MCF 10A (cell line): Measurements from ENCODE around the gene ZNG1C. TPM values are rescaled to one million over a fixed set of nuclear protein-coding genes. Genes with fewer than 3 reads are reported as not detected.
"Not testable (repeated sequence)": the region's sequence is repeated elsewhere in the genome, so short reads cannot be mapped to it uniquely, and the experiment has no call there.

Experiments
- BruUV-seq: library from RNA; stranded (reverse); fragments of 400-500 nt; replicated peaks from 2 replicates; lab custom pipeline; 2021; lab: Mats Ljungman, UMichigan
- CTCF ChIA-PET: fragments of 300-600 bp; sonication (Branson Sonifier 250); formaldehyde crosslinking; extraction: SDS; loops from one replicate; lab custom pipeline; 2021; ENCODE audit warnings: antibody characterized with exemption, inconsistent platforms; lab: Yijun Ruan, JAX
- POLR2A ChIA-PET: fragments of 300-600, 350-650 bp; sonication (Branson Sonifier 250); formaldehyde crosslinking; extraction: SDS; loops from one replicate; lab custom pipeline; 2020; ENCODE audit warnings: antibody characterized with exemption, inconsistent platforms; lab: Yijun Ruan, JAX
- DNase-seq: peaks from one replicate; pipeline ENCODE4 v3.0.0-alpha.2; 2018; ENCODE audit not compliant: unreplicated experiment
- H3K27ac Mint-ChIP-seq: one replicate; pipeline ENCODE4 v1.8.0; 2022; ENCODE audit warnings: mild to moderate bottlenecking, low read depth, mixed read lengths; ENCODE audit not compliant: unreplicated experiment
- H3K27me3 Mint-ChIP-seq: one replicate; pipeline ENCODE4 v1.8.0; 2022; ENCODE audit warnings: mixed read lengths; ENCODE audit not compliant: insufficient read depth, unreplicated experiment
- H3K36me3 Mint-ChIP-seq: one replicate; pipeline ENCODE4 v1.8.0; 2022; ENCODE audit warnings: mild to moderate bottlenecking, moderate library complexity, mixed read lengths; ENCODE audit not compliant: insufficient read depth, unreplicated experiment
- H3K4me1 Mint-ChIP-seq: one replicate; pipeline ENCODE4 v1.8.0; 2022; ENCODE audit warnings: mixed read lengths; ENCODE audit not compliant: insufficient read depth, unreplicated experiment
- H3K4me3 Mint-ChIP-seq: one replicate; pipeline ENCODE4 v1.8.0; 2022; ENCODE audit warnings: mild to moderate bottlenecking, moderate library complexity, mixed read lengths; ENCODE audit not compliant: unreplicated experiment
- H3K9me3 Mint-ChIP-seq: one replicate; pipeline ENCODE4 v1.8.0; 2022; ENCODE audit warnings: mixed read lengths; ENCODE audit not compliant: unreplicated experiment
- intact Hi-C: fragments of 100-400 bp; cut with micrococcal nuclease; formaldehyde crosslinking; loops from 2 replicates; pipeline ENCODE4 v1.14.1; 2022
- total RNA-seq: library from RNA; stranded (reverse); gene quantifications from 2 replicates; pipeline ENCODE4 v1.2.3, GENCODE V29; 2022

ZNG1C gene
- total RNA-seq, 1 experiment from 2014 or later: 65.1 TPM

- CTCF ChIA-PET, H3K27ac Mint-ChIP-seq, BruUV-seq, DNase-seq, H3K4me1 Mint-ChIP-seq, POLR2A ChIA-PET, intact Hi-C loops, H3K27me3 Mint-ChIP-seq, H3K4me3 Mint-ChIP-seq, H3K9me3 Mint-ChIP-seq, H3K36me3 Mint-ChIP-seq: not testable (repeated sequence)
Observed at GRCh38 chr9:68335935-68336334, 94.2 kb downstream of the ZNG1C start.

DNA sequence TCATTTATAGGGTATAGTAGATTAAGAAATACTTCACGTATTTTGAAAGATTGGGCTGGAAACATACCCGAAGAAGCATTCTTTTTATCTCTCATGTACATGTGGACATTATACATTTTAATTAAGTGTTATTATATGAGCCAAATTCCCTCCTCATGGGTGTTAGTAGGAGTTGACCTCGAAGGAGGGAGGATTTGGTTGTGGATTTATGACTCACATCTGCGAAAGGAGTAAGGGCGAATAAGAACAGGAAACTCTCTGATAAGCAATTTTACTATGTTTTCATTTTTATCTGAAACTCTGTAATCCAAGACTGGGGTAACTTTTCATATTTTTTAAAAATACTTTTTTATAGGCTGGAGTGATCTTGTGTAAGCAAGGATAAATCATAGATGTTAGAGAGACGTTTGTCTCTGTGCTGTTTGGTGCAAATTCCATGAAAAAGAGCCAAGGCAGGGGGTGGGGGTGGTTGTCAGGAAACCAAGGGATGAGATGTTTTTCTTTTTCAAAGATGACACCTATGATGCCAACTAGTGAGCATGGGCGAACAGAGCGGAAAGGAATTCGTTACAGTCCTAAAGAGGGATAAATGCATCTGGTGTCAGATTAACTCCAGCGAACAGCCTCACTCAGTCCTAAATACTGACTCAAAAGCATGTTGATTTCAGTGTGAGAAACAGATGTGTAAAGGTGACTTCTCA is 95.0 kb downstream of the ZNG1C start:
- H3K36me3 Mint-ChIP-seq, CTCF ChIA-PET, intact Hi-C loops, H3K27ac Mint-ChIP-seq, H3K4me3 Mint-ChIP-seq, H3K4me1 Mint-ChIP-seq, H3K9me3 Mint-ChIP-seq, BruUV-seq, H3K27me3 Mint-ChIP-seq, POLR2A ChIA-PET, DNase-seq: not testable (repeated sequence)

GRCh38 chr9:68338000-68338399 is 96.2 kb downstream of the ZNG1C start:
- H3K4me3 Mint-ChIP-seq, H3K36me3 Mint-ChIP-seq, H3K27me3 Mint-ChIP-seq, H3K9me3 Mint-ChIP-seq, intact Hi-C loops, H3K4me1 Mint-ChIP-seq, CTCF ChIA-PET, POLR2A ChIA-PET, H3K27ac Mint-ChIP-seq, DNase-seq, BruUV-seq: not testable (repeated sequence)

DNA sequence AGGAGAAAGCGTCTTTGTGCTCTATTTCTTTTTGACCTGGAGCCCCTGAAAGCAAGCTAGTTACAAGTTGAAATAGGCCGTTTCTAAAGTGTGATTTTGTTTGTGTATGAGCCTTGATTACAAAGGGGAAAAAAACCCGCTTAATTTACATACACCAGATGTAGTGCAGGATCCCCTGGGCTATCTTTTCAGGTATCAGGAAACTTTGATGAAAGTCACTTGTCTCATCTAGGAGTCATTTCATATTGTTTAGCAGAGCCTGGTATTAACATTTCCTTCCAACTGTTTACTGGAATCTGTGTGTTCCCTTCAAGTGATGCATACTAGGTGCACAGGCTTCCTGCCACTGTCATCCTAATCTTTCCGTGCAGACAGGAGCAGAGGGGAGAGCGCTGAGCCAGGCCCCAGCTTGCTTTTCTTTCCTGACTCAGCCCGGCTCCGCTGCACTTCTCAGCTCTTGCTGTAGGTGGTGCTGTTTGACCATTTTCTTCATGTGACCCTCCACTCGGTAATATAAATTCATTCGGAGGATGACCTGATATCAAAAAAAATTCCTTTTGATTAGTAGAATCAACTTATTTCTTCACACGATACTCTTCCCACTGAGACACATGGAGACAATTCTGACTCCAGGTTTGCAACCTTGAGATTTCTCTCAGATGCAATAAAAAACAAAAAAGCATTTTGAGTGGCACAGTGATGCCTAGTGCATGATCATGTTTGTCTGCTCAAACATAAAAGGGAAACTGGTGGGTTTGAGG is 100.7 kb downstream of the ZNG1C start:
- H3K9me3 Mint-ChIP-seq, H3K27me3 Mint-ChIP-seq, H3K4me3 Mint-ChIP-seq, intact Hi-C loops, H3K27ac Mint-ChIP-seq, BruUV-seq, DNase-seq, H3K4me1 Mint-ChIP-seq, POLR2A ChIA-PET, H3K36me3 Mint-ChIP-seq: not testable (repeated sequence)
- CTCF ChIA-PET: interaction anchor here (0.6 to 1.2 kb wide), 6 partner anchors 166 to 658 kb away, joined by 3 to 9 read pairs (median 4); no protein-coding TSS in a partner anchor

- H3K9me3 Mint-ChIP-seq, H3K27ac Mint-ChIP-seq, DNase-seq, intact Hi-C loops, H3K4me3 Mint-ChIP-seq, H3K27me3 Mint-ChIP-seq, H3K36me3 Mint-ChIP-seq, H3K4me1 Mint-ChIP-seq, POLR2A ChIA-PET, BruUV-seq: not testable (repeated sequence)
- CTCF ChIA-PET: interaction anchor here (0.6 to 1.2 kb wide), 13 partner anchors 150 to 810 kb away, joined by 3 to 9 read pairs (median 4); no protein-coding TSS in a partner anchor
Observed at GRCh38 chr9:68343242-68343641, 101.5 kb downstream of the ZNG1C start.

DNA sequence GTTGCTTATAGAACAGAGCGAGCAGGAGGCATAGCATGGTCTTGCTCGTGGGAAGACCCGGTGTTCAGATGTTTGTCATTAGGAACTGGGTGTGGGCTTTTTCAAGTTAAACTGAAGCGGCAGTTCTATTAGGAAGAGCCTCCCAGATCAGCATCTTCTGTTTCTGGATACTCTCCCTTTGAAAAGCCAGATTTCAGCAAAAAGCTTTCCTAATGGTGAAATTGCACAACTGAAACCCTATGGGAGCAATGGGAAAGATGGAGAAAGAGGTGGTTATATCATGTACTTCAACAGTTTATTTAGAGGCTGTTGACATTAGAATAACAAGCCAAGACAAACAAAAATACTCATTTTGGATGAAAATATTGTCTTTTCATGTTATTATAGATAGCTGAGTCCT is 102.2 kb downstream of the ZNG1C start:
- H3K27me3 Mint-ChIP-seq: peaks cover 17% of the 10 kb centered on the region
- CTCF ChIA-PET: interaction anchor here (0.9 to 1.0 kb wide), 2 partner anchors 152 to 162 kb away, joined by 3 to 4 read pairs; no protein-coding TSS in a partner anchor
- POLR2A ChIA-PET, BruUV-seq, H3K27ac Mint-ChIP-seq, H3K9me3 Mint-ChIP-seq, H3K4me1 Mint-ChIP-seq, H3K36me3 Mint-ChIP-seq, H3K4me3 Mint-ChIP-seq, intact Hi-C loops, DNase-seq: not testable (repeated sequence)

Other genes with a start within 250 kb of the ZNG1C start
- 0.96 TPM in 1 of 2 replicates, not detected in the other for gene FOXD4L3, start 60.9 kb downstream of the ZNG1C start, total RNA-seq
- not detected in 2 replicates for gene PGM5, start 114.6 kb downstream of the ZNG1C start, total RNA-seq